Kidney (tissue), 14 donors: ENCODE measurements around the gene ZNF354C. TPM values are rescaled to one million over a fixed set of nuclear protein-coding genes. Genes with fewer than 3 reads are reported as not detected.

ENCODE experiments used
- DNase-seq, 5 donors: peaks; one replicate each; pipeline ENCODE4 v3.0.0-alpha.2; 2013 to 2020
- FAIRE-seq: peaks from 2 replicates; lab custom pipeline; 2012; peaks lifted over from hg19 to GRCh38; lab: Jason Lieb, UNC
- H3K27ac ChIP-seq, 2 donors: one replicate each; pipeline ENCODE4 v1.7.0; 2013; ENCODE audit warnings: low read depth in 2 of 2, low read length in 2 of 2, inconsistent platforms in 1 of 2
- H3K27me3 ChIP-seq: one replicate; pipeline ENCODE4 v1.7.1; 2013; ENCODE audit warnings: low read length, inconsistent platforms; ENCODE audit not compliant: control insufficient read depth, insufficient read depth
- H3K36me3 ChIP-seq, 3 donors: one replicate each; pipeline versions ENCODE4 v1.7.0 to v1.7.1; 2013; ENCODE audit warnings: low read length in 3 of 3, control low read depth in 1 of 3, inconsistent platforms in 1 of 3; ENCODE audit not compliant: insufficient read depth in 3 of 3, control insufficient read depth in 2 of 3
- H3K4me1 ChIP-seq, 3 donors: one replicate each; pipeline versions ENCODE4 v1.7.0 to v1.7.1; 2013; ENCODE audit warnings: low read length in 3 of 3, inconsistent platforms in 1 of 3, low read depth in 1 of 3; ENCODE audit not compliant: control insufficient read depth in 2 of 3, insufficient read depth in 2 of 3
- H3K4me3 ChIP-seq, 3 donors: one replicate each; pipeline versions ENCODE4 v1.7.0 to v1.8.1; 2013; ENCODE audit warnings: low read length in 3 of 3, control low read depth in 1 of 3, inconsistent platforms in 1 of 3
- H3K9ac ChIP-seq, 3 donors: one replicate each; pipeline versions ENCODE4 v1.7.0 to v1.7.1; 2013; ENCODE audit warnings: low read length in 3 of 3, control low read depth in 1 of 3, inconsistent platforms in 1 of 3
- H3K9me3 ChIP-seq, 3 donors: one replicate each; pipeline versions ENCODE4 v1.7.0 to v1.7.1; 2013; ENCODE audit warnings: low read length in 3 of 3, control low read depth in 1 of 3, inconsistent platforms in 1 of 3; ENCODE audit not compliant: control insufficient read depth in 2 of 3, insufficient read depth in 1 of 3
- intact Hi-C: fragments of 100-400 bp; cut with DNase I; formaldehyde crosslinking; loops from one replicate; pipeline ENCODE4 v1.11.1; 2022
- polyA plus RNA-seq: library from polyadenylated mRNA; stranded (reverse); fragments of 350-450 nt; fragmentation: Illumina TruSeq; extraction: RNeasy Lipid Tissue Mini Kit (QIAGEN cat#74804); gene quantifications from one replicate; pipeline ENCODE4 v1.2.3, GENCODE V29; 2014; ENCODE audit warnings: low read depth, low replicate concordance; ENCODE audit not compliant: insufficient read depth
- total RNA-seq: library from RNA; stranded (reverse); fragmentation: NEBNext Ultra II Directional; extraction: Animal tissue kit (Norgen Biotek cat#: 25700); gene quantifications from one replicate; pipeline ENCODE4 v1.2.1, GENCODE V29; 2021
- TF ChIP-seq, protein P1 (sequence below): IDR thresholded peaks from 3 replicates; pipeline ENCODE4 v1.5.1; 2012; ENCODE audit warnings: mild to moderate bottlenecking, moderate library complexity, borderline replicate concordance; ENCODE audit not compliant: insufficient read depth; ENCODE audit errors: extremely low read depth
- donor health status: control.
- donor health status: control.
- donor health status: control.
- donor health status: control.
- donor health status: control.
- donor health status: DM: yes; HTN: yes; CAD: no.
- donor health status: Normal renal cell carcinoma (clear cell type).

The ZNF354C gene
- total and polyA plus RNA-seq, 2 donors from 2014 or later: 1.3 to 6.9 TPM

DNA sequence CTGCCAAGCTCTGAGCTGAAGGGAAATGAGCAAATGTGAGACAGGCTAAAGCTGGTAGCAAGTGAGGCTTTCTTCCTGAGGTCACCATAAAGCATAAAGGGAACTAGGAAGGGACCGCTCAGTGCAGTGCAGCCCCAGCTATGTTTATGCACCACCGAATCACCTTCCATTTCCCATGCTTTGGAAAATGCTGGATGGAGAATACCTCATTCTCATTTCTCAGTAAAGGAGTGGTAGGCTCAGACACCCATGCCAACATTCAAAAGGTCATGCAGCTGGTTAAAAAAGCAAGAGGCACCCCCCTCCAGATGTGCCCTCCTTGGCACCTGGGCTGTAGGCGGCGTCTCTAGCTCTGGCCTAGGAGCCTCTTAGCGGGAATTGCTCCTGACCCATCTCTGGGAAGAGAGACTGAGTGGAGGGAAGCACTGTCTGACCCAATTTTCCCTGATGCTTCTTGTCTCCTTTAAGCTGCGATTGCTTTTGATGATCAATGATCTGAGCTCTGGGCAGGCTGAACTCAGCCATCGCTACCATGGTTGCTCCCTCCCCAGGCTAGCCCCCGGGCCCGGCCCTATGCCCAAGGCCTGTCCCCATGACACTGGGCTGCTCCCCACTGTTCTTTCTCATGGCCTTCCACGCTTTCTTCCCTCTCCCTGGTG, 58.7 kb downstream of the ZNF354C start:
- intact Hi-C loops: no loop called here
- peak in 2 of 5 donors; percentile 15 to 22 for DNase-seq

DNA sequence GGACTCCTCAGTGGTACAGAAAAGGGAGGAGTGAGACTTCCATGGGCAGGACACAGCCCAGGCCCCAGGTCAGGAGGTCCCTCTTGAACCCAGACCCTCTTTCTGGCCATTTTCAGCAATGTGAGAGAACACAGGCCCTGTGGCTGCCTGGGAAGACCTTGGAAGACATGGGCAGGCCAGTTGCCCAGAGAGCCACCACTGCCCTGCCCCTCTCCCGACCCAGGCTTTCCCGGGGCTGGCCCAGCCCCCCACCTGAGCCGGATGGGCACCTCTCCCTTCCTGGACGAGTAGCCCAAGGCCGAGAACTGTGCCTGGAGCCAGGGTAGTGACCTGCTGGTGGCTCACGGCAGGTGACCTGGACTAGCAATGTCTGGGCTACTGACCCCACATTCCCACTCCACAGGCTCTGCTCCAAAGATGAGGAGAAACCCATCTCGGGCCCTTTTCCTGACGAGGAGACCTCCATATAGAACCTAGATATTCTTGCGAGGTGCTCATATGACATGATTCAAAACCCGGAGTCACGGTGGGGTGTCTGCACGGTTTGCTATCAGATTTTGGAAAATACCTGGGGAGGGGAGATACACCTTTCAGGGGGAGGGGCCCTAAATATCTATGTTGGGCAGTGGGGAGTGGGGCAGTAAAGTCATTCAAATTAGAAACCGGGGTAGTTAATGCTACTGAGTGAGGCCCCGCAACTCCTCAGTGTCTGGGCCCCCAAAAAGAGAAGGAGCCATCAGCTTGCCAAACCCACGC, 59.4 kb downstream of the ZNF354C start:
- no peaks in the 10 kb centered on the region for H3K27me3 ChIP-seq
- intact Hi-C loops: no loop called here
- H3K4me1 ChIP-seq: no peaks in the 10 kb centered on the region
- no peak overlapping the region for H3K9ac ChIP-seq
- peak in 2 of 5 donors; percentile 15 to 45 for DNase-seq
- H3K4me3 ChIP-seq: no peak overlapping the region
- peaks cover 0 to 4% (median 0%) of the 10 kb centered on the region in 3 donors for H3K9me3 ChIP-seq
- TF ChIP-seq, protein P1, sequence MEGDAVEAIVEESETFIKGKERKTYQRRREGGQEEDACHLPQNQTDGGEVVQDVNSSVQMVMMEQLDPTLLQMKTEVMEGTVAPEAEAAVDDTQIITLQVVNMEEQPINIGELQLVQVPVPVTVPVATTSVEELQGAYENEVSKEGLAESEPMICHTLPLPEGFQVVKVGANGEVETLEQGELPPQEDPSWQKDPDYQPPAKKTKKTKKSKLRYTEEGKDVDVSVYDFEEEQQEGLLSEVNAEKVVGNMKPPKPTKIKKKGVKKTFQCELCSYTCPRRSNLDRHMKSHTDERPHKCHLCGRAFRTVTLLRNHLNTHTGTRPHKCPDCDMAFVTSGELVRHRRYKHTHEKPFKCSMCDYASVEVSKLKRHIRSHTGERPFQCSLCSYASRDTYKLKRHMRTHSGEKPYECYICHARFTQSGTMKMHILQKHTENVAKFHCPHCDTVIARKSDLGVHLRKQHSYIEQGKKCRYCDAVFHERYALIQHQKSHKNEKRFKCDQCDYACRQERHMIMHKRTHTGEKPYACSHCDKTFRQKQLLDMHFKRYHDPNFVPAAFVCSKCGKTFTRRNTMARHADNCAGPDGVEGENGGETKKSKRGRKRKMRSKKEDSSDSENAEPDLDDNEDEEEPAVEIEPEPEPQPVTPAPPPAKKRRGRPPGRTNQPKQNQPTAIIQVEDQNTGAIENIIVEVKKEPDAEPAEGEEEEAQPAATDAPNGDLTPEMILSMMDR: no peak
- FAIRE-seq: no peak
- H3K27ac ChIP-seq: no peak overlapping the region
- H3K36me3 ChIP-seq: no peaks in the 10 kb centered on the region

More for the DNA sequence above, 58.7 kb downstream of the ZNF354C start:
- FAIRE-seq: no peak
- peaks cover 0 to 10% (median 0%) of the 10 kb centered on the region in 3 donors for H3K9me3 ChIP-seq
- TF ChIP-seq, protein P1: no peak
- no peak overlapping the region for H3K27ac ChIP-seq
- no peak overlapping the region for H3K4me3 ChIP-seq
- H3K27me3 ChIP-seq: no peaks in the 10 kb centered on the region
- H3K9ac ChIP-seq: no peak overlapping the region
- no peaks in the 10 kb centered on the region for H3K4me1 ChIP-seq
- H3K36me3 ChIP-seq: no peaks in the 10 kb centered on the region

DNA sequence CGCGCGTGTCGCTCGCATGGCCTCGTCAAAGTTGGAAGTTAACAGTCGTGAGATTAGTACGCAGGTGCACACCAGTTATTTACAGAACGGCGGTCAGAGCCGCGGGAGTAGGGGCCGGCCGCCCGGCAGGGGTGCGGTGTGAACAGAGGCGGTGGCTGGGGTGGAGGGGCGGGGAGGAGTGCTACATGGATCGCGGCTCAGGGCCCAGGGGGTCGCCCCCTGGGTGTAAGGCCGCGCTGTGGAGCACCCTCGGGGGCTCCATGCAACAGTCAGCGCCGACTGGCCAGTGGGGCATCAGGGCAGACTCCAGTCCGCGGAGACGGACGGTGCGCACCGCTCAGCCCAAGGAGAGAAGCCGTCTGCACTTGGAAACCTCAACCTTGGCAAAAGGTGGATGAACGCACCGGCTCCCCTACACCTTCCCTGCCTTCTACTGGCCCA, 60.3 kb downstream of the ZNF354C start:
- Histone ChIP-seq H3K36me3 (no peaks in the 10 kb centered on the region), H3K9me3 (no peaks in the 10 kb centered on the region), H3K4me1 (no peaks in the 10 kb centered on the region), H3K27me3 (no peaks in the 10 kb centered on the region), H3K27ac (no peak overlapping the region), H3K4me3 (no peak overlapping the region), H3K9ac (no peak overlapping the region)
- intact Hi-C loops: no loop called here
- FAIRE-seq (no peak), DNase-seq (peak in 2 of 5 donors; percentile 11 to 34)
- TF ChIP-seq, protein P1: no peak
